Cortex of kidney (tissue), 1 donor: Measurements from ENCODE around the gene CSNK1G1.

Experiments used
- DNase-seq: peaks from one replicate; lab custom pipeline; 2025; lab: John Stamatoyannopoulos, UW

The CSNK1G1 gene

GRCh38 chr15:64191971-64192830 lies 163.8 kb downstream of the CSNK1G1 start:
- no peak for DNase-seq

DNA sequence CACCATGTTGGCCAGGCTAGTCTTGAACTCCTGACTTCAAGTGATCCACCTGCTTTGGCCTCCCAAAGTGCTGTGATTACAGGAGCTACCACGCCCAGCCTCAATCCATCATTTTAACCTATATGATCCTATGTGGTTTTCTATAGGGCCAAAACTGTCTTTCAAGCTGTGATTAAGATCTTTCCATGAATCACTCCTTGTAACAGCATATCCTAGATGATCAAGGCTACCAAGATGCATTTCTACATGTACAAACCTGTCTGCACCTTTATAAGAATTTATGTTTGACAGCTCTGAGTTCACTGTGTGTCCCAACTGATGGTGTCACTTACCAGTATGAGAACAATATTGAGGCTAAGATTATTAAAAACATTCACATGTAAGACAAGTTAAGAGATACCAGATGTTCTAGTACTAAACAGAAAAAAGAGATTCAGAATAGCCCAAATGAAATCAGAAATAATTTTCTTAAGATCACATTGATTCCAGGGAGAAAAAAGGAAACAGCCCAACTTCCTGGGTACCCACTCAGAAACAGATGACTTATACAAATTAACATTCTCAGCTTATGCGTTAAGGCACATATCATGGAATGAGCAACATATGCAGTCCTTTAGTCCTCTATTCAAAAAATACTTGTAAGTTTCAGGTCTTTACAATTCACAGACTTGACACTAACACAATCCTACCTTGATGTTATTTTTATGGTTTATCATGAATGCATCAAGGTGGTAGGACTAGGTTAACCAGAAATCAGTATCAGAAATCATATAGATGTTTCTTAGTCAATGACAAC lies 168.4 kb downstream of the CSNK1G1 start:
- no peak for DNase-seq

DNA sequence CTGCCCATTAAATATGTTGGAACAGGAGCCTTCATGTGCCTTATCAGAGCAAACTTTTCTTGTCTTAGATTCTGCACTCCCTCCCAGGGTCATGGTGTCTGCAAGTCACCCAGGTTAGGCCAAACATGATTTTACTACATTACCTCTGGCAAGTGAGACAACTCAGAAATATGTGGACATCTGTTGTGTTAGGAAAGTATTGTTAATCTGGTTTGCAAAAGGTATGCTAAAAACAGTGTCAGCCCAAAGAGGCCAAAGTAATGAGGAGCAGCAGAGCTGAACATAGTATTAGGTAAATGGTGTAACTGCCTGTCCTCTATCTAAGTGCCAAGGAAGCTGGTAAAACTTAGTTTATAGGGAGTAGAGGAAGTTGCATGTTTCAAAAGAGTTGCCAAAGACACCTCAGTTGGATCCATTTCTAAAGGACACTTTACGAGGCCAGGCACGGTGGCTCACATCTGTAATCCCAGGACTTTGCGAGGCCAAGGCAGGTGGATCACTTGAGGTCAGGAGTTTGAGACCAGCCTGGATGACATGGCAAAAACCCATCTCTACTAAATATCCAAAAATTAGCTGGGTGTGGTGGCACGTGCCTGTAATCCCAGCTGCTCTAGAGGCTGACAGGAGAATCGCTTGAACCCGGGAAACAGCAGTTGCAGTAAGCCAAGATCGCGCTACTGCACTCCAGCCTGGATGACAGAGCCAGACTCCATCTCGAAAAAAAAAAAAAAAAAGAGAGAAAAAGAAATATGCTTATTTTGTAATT lies 170.6 kb downstream of the CSNK1G1 start:
- no peak for DNase-seq

DNA sequence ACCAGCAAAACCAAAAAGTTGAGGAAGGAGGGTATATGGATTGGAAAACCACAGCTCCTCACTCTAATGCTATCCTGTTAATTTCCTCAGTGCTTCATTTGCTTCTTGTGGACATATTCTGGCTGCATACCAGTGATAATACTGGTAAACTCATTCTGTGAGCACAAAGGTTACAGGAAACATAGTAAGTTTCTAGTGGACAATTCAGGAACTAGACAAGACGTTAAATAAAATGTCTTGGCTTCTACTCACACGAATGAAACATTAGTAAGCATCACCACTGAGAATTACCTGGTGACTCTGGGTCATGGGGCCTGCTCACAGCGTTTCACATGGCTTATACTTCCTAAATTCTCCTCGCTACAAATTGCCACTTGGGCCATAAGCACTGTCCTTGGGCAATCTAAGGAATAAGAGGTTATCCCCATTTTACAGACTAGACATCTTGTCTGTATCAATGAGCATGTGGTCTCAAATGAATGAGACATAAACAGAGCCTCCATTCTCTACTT lies 173.1 kb downstream of the CSNK1G1 start:
- no peak for DNase-seq

- DNase-seq, result no peak
These were observed 175.6 kb downstream of the CSNK1G1 start for GRCh38 chr15:64180235-64180824.

DNA sequence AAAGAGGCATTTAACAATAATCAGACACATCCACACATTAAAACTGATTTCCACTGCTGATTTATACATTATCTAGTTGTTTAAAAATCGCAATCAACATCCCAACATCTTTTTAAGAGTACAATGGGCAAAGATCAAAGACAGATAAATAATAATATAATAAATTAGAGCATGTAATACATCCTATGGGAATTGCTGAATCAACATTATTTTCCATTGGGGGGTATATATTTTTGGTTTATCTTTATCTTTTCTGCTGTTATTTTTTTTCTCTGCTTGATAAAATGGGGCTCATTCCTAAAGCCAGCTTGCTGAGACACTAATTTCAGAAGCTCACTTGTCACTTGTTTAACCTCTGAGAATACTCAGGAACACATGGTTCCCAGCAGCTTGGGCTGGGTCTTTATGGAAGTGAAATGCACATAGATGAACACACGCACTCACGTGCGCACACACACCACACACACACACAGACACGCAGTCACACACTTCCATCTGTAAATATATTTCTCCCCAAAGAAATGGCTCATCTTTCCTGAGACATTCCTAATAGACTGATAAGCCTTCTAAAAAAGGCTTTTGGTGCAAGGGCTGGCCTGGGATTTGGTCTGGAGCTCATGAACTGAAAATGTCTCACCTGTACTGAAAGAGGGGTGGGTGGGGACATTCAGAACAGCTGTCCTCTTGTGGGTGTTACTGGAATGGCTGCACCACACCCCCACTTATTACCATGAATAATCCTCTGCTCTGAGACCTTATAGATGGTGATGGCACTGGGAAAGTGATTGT lies 189.7 kb downstream of the CSNK1G1 start:
- no peak for DNase-seq

DNA sequence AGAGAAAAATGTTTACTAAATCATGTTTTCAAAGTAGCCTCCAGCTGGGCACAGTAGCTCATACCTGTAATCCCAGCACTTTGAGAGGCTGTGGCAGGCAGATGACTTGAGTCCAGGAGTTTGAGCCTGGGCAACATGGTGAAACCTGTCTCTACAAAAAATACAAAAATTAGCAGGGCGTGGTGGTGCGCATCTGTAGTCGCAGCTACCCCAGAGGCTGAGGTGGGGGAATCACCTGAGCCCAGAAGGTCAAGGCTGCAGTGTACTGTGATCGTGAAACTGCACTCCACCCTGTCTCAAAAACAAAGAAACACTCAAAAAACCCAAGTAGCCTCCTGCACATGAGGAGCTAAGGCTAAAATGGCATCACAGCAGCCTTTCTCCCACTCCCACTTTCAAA lies 191.5 kb downstream of the CSNK1G1 start:
- DNase-seq, result no peak

GRCh38 chr15:64163659-64164362 lies 192.2 kb downstream of the CSNK1G1 start:
- no peak for DNase-seq

GRCh38 chr15:64162869-64163658 lies 192.9 kb downstream of the CSNK1G1 start, which contains the start of gene PPIB:
Gene PPIB, minus strand, starts transcription at chr15:64163022. Its CDS starts 36 bp downstream, at chr15:64162986.
- peak; percentile 90 for DNase-seq

DNA sequence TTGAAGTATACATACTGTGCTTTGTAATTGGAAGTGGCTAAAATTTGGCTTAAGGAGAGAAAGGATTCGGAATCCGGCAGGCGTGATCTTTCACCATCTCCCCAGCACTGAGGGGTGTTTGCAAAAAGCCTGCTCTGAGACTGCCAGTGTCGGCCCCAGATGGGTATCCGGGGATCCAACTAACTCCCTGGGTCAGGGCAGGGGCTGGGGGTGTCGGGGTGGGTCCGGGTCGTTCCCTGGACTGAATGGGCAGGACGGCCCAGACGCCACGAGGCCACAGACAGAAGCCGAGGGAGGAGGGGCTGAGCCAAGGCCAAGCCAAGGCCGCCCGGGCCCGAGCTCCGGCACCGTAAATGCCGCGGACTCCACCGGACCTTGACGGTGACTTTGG lies 193.5 kb downstream of the CSNK1G1 start:
- no peak for DNase-seq

DNA sequence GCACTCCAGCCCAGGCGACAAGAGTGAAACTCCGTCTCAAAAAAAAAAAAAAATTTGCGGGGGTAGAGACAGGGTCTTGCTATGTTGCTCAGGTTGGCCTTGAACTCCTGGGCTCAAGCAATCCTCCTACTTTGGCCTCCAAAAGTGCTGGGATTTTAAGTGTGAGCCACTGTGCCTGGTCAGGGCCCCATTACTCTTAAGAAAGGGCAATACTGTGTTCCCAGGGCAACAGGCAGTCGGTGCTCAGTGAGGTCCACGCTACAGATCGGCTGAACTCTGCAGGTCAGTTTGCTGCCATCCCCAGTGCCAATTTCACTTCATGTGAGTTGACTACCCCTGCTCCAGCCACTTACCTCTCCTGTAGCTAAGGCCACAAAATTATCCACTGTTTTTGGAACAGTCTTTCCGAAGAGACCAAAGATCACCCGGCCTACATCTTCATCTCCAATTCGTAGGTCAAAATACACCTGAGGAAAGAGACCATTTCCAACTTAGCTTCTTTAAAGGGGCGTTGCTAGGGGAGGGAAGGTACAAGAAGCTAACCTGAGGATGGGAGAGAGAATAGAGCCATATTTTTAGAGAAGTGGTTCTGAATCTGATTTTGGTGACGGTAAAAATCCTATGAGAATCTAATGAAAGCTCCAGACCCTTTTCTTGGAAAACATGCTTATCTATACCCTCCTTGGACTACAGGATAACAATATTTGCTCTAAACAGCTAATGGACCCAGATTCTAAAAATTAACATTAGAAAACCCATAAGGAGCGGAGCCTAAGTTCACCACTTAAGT lies 194.1 kb downstream of the CSNK1G1 start:
- DNase-seq, result no peak

GRCh38 chr15:64158363-64159134 lies 197.4 kb downstream of the CSNK1G1 start:
- no peak for DNase-seq

GRCh38 chr15:64157599-64158125 lies 198.3 kb downstream of the CSNK1G1 start:
- no peak for DNase-seq

- no peak for DNase-seq
These were observed 199.2 kb downstream of the CSNK1G1 start for GRCh38 chr15:64156652-64157331.

GRCh38 chr15:64155802-64156651 lies 199.9 kb downstream of the CSNK1G1 start:
- DNase-seq, result no peak
